Stimulated activated naive CD8-positive, alpha-beta T cell treated with anti-CD3 and anti-CD28 coated beads, Interleukin-15, Interleukin-2, amounts not matched to agents 100 ng/mL and 50 ng/mL, for 24 hours (primary cell): ENCODE measurements around the gene MINK1.
A peak's percentile ranks its signal among the peaks of the same experiment; 100 is the strongest.
"Not testable (repeated sequence)": the region's sequence is repeated elsewhere in the genome, so short reads cannot be mapped to it uniquely, and the experiment has no call there.

ENCODE experiments used
- H3K27ac Mint-ChIP-seq: one replicate; pipeline ENCODE4 v1.8.0; 2021; ENCODE audit warnings: mild to moderate bottlenecking, mixed read lengths
- H3K27me3 Mint-ChIP-seq: one replicate; pipeline ENCODE4 v1.8.0; 2021; ENCODE audit warnings: mixed read lengths
- H3K36me3 Mint-ChIP-seq: one replicate; pipeline ENCODE4 v1.8.0; 2021; ENCODE audit warnings: low read depth, mixed read lengths
- H3K4me1 Mint-ChIP-seq: one replicate; pipeline ENCODE4 v1.8.0; 2021; ENCODE audit warnings: low read depth, mixed read lengths
- H3K4me3 Mint-ChIP-seq: one replicate; pipeline ENCODE4 v1.8.0; 2021; ENCODE audit warnings: mild to moderate bottlenecking, mixed read lengths
- H3K9me3 Mint-ChIP-seq: one replicate; pipeline ENCODE4 v1.8.0; 2021; ENCODE audit warnings: mixed read lengths

The MINK1 gene

DNA sequence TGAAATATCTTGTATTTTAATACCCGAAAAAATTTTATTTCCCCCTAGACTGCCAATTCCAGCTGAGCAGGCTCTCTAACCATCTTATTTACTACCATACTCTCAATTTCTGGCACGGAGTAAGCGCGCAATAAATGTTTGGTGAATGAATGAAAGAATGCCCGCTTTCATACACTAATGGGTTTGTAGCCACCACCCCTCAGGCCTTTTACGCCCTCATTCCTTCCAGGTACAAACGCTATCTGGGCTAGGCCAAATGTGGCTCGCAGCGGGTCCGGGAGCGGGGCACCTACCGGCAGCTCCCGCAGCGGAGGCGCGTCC, 26.7 kb upstream of the MINK1 start:
- no peaks in the 10 kb centered on the region for H3K27me3 Mint-ChIP-seq
- H3K27ac Mint-ChIP-seq: no peak overlapping the region
- H3K9me3 Mint-ChIP-seq: no peaks in the 10 kb centered on the region
- H3K36me3 Mint-ChIP-seq: no peaks in the 10 kb centered on the region
- H3K4me1 Mint-ChIP-seq: peaks cover 11% of the 10 kb centered on the region
- peak overlapping the region; percentile 77 for H3K4me3 Mint-ChIP-seq

- no peak within 1 kb of the TSS for H3K27ac Mint-ChIP-seq
- no peaks in the 10 kb centered on the region for H3K27me3 Mint-ChIP-seq
- H3K4me1 Mint-ChIP-seq: peaks cover 11% of the 10 kb centered on the region
- H3K4me3 Mint-ChIP-seq: peak within 1 kb of the TSS; percentile 77
- H3K36me3 Mint-ChIP-seq: no peaks in the 10 kb centered on the region
- no peaks in the 10 kb centered on the region for H3K9me3 Mint-ChIP-seq
These were observed 26.1 kb upstream of the MINK1 start, which contains the start of gene PLD2 for GRCh38 chr17:4806777-4807604. Gene PLD2 (plus strand): TSS chr17:4807152. CDS start chr17:4807773, 621 bp downstream.

- H3K27me3 Mint-ChIP-seq: no peaks in the 10 kb centered on the region
- no peaks in the 10 kb centered on the region for H3K36me3 Mint-ChIP-seq
- no peaks in the 10 kb centered on the region for H3K9me3 Mint-ChIP-seq
- peaks cover 11% of the 10 kb centered on the region for H3K4me1 Mint-ChIP-seq
- H3K4me3 Mint-ChIP-seq: peak overlapping the region; percentile 70
- no peak overlapping the region for H3K27ac Mint-ChIP-seq
These were observed 25.3 kb upstream of the MINK1 start for GRCh38 chr17:4807605-4808377.

GRCh38 chr17:4808378-4808767, 24.8 kb upstream of the MINK1 start:
- no peaks in the 10 kb centered on the region for H3K9me3 Mint-ChIP-seq
- H3K27me3 Mint-ChIP-seq: no peaks in the 10 kb centered on the region
- H3K4me3 Mint-ChIP-seq: peak overlapping the region; percentile 49
- no peaks in the 10 kb centered on the region for H3K36me3 Mint-ChIP-seq
- H3K27ac Mint-ChIP-seq: no peak overlapping the region
- peaks cover 11% of the 10 kb centered on the region for H3K4me1 Mint-ChIP-seq

- Mint-ChIP-seq H3K27me3 (no peaks in the 10 kb centered on the region), H3K4me3 (no peak overlapping the region), H3K27ac (no peak overlapping the region), H3K4me1 (peaks cover 11% of the 10 kb centered on the region), H3K36me3 (no peaks in the 10 kb centered on the region), H3K9me3 (no peaks in the 10 kb centered on the region)
These were observed 22.3 kb upstream of the MINK1 start for GRCh38 chr17:4810696-4811290.

- no peaks in the 10 kb centered on the region for H3K9me3 Mint-ChIP-seq
- no peaks in the 10 kb centered on the region for H3K27me3 Mint-ChIP-seq
- no peak overlapping the region for H3K27ac Mint-ChIP-seq
- peaks cover 5% of the 10 kb centered on the region for H3K4me1 Mint-ChIP-seq
- no peak overlapping the region for H3K4me3 Mint-ChIP-seq
- H3K36me3 Mint-ChIP-seq: no peaks in the 10 kb centered on the region
These were observed 21.7 kb upstream of the MINK1 start for GRCh38 chr17:4811471-4811870.

GRCh38 chr17:4812690-4813089, 20.4 kb upstream of the MINK1 start:
- Mint-ChIP-seq H3K36me3 (no peaks in the 10 kb centered on the region), H3K9me3 (no peaks in the 10 kb centered on the region), H3K27me3 (no peaks in the 10 kb centered on the region), H3K4me1 (peaks cover 2% of the 10 kb centered on the region), H3K4me3 (no peak overlapping the region), H3K27ac (no peak overlapping the region)

DNA sequence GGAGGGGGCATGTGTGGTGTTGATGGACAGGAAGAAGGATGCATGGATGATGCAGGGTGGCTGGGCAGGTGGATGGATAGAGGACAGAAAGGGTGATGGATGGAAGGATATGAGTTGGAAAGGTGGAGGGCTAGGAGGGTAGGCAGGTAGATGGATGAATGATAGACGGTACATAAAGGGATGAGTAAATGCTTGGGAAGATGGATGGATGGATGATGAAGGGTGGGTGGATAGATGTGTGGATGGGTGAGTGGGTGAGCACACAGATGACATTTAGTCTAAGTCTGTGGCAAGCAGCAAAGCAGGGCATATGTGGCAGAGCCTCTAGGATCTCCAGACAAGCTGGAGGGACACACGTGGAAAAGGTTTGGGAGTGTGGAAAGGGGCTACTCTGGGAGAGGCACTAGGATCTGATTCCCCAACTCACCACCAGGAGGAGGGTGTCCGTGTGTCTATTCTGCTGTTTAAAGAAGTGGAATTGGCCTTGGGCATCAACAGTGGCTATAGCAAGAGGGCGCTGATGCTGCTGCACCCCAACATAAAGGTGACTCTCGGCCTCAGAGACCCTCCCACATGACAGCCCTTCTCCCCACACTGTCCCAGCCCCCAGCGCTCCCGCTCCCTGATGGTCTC, 18.0 kb upstream of the MINK1 start:
- no peaks in the 10 kb centered on the region for H3K27me3 Mint-ChIP-seq
- no peaks in the 10 kb centered on the region for H3K36me3 Mint-ChIP-seq
- H3K4me1 Mint-ChIP-seq: no peaks in the 10 kb centered on the region

DNA sequence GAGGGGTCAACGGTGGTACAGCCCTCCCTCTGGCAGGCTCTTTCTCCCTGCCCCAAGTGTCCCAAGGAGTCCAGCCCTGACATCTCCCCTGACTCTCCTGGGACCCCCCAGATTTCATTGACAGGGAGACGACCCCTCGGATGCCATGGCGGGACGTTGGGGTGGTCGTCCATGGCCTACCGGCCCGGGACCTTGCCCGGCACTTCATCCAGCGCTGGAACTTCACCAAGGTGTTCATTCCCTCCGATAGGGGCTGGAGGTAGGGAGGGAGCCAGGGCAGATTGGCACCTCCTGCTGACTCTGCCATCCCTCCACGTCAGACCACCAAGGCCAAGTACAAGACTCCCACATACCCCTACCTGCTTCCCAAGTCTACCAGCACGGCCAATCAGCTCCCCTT, 16.3 kb upstream of the MINK1 start:
- Mint-ChIP-seq H3K27ac (no peak overlapping the region), H3K4me1 (no peaks in the 10 kb centered on the region), H3K9me3 (no peaks in the 10 kb centered on the region), H3K4me3 (no peak overlapping the region), H3K27me3 (no peaks in the 10 kb centered on the region), H3K36me3 (no peaks in the 10 kb centered on the region)

More for the DNA sequence above, 18.0 kb upstream of the MINK1 start:
- H3K4me3 Mint-ChIP-seq: no peak overlapping the region
- H3K27ac Mint-ChIP-seq: no peak overlapping the region
- no peaks in the 10 kb centered on the region for H3K9me3 Mint-ChIP-seq

DNA sequence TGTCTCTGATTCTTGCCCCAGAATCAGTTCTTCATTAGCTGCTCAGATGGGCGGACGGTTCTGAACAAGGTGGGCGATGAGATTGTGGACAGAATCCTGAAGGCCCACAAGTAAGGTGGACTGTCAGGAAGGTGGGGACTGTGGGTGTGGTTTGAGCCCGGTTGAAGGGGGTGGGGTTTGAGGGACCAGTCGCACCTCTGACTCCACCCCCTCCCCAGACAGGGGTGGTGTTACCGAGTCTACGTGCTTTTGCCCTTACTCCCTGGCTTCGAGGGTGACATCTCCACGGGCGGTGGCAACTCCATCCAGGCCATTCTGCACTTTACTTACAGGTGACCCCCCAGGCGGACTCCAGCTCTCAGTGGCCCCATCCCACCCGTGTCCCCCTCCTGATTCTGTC, 14.9 kb upstream of the MINK1 start:
- H3K27me3 Mint-ChIP-seq: no peaks in the 10 kb centered on the region
- no peak overlapping the region for H3K4me3 Mint-ChIP-seq
- H3K4me1 Mint-ChIP-seq: no peaks in the 10 kb centered on the region
- H3K9me3 Mint-ChIP-seq: no peaks in the 10 kb centered on the region
- H3K27ac Mint-ChIP-seq: no peak overlapping the region
- no peaks in the 10 kb centered on the region for H3K36me3 Mint-ChIP-seq

DNA sequence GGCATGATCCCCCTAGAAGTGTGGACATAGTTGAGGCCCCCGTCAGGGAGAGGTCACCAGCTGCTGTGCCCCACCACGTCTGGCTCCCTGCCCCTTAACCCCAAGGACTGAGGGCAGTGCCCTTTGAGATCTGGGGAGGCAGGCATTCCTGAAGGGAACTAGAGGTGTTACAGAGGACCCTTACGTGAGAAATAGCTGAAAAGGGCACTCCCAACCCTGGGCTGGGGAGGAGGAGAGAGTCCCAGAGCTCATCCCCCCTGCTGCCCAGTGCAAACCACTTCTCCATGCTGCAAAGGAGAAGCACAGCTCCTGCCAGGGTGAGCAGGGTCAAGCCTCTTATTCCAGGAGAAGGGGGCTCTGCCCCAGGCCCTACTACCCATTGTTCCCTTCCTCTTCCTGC, 10.3 kb upstream of the MINK1 start:
- Mint-ChIP-seq H3K36me3 (no peaks in the 10 kb centered on the region), H3K27ac (no peak overlapping the region), H3K4me1 (no peaks in the 10 kb centered on the region), H3K27me3 (no peaks in the 10 kb centered on the region), H3K4me3 (no peak overlapping the region), H3K9me3 (no peaks in the 10 kb centered on the region)

GRCh38 chr17:4823373-4824089, 9.6 kb upstream of the MINK1 start:
- Mint-ChIP-seq H3K9me3 (no peaks in the 10 kb centered on the region), H3K4me3 (no peak overlapping the region), H3K36me3 (no peaks in the 10 kb centered on the region), H3K4me1 (no peaks in the 10 kb centered on the region), H3K27ac (no peak overlapping the region), H3K27me3 (no peaks in the 10 kb centered on the region)

DNA sequence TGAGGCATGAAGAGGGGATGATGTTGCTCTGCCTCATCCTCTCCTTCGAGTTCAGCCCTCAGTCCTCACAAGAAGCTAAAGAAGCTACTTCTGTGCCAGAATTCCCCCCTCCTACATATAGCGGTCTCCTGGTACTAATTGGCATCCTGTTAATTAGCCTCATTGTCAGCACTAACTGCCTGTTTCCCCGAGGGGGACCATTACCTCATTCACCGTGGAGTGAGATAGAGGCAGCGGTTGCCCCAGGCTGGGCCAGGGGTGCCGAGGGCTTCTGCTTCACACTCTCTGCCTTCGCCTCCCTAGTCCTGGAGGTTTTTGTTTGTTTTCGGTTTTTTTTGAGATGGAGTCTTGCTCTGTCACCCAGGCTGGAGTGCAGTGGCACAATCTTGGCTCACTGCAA, 5.7 kb upstream of the MINK1 start:
- Mint-ChIP-seq H3K27me3 (no peaks in the 10 kb centered on the region), H3K27ac (no peak overlapping the region), H3K36me3 (no peaks in the 10 kb centered on the region)

DNA sequence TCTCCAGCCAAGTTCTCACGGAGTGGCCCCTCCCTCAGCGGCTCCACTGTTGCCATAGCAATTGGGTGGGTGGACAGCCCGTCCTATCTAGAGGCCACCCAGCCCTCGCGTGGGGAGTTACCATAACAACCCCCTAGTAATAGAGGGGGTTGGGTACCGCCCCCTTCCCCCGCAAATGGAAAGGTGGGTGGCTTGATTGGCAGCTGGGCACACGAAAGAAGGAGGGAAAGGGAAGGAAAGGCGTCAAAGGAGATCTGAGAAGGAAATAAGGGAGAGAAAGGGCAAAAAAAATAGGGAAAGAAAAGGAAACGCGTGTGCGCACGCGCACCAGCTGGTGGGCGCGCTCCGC, 337 bp upstream of the MINK1 start:
- not testable (repeated sequence) for H3K27me3 Mint-ChIP-seq, H3K9me3 Mint-ChIP-seq, H3K36me3 Mint-ChIP-seq
- H3K27ac Mint-ChIP-seq: peak overlapping the region; percentile 96
- H3K4me1 Mint-ChIP-seq: peaks cover 36% of the 10 kb centered on the region
- peak overlapping the region; percentile 89 for H3K4me3 Mint-ChIP-seq

More for the DNA sequence above, 5.7 kb upstream of the MINK1 start:
- Mint-ChIP-seq H3K9me3 (no peaks in the 10 kb centered on the region), H3K4me3 (no peak overlapping the region), H3K4me1 (no peaks in the 10 kb centered on the region)
